HepG2 (cell line): ENCODE data around the gene CMC4. TPM values are rescaled to one million over a fixed set of nuclear protein-coding genes. Genes with fewer than 3 reads are reported as not detected.

ENCODE experiments used
- ATAC-seq: fragments of 200-7000 bp; cut with Tn5 transposase; 3 replicates; pipeline ENCODE4 v1.9.1; 2020; ENCODE audit warnings: mild to moderate bottlenecking, moderate library complexity
- BruUV-seq: library from RNA; stranded (reverse); fragments of 400-500 nt; replicated peaks from 2 replicates; lab custom pipeline; 2021; lab: Mats Ljungman, UMichigan
- CTCF ChIA-PET: fragments of 300-600 bp; formaldehyde crosslinking; extraction: SDS; loops from one replicate; lab custom pipeline; 2021; ENCODE audit warnings: low total read pairs, inconsistent platforms, low intra/inter-chr PET ratio; lab: Yijun Ruan, JAX
- POLR2A ChIA-PET: fragments of 350-600 bp; sonication (Branson Sonifier 250); formaldehyde crosslinking; loops from one replicate; lab custom pipeline; 2020; ENCODE audit warnings: antibody characterized with exemption, inconsistent platforms; lab: Yijun Ruan, JAX
- DNase-seq: peaks from one replicate; pipeline ENCODE4 v3.0.0-alpha.2; 2015; ENCODE audit warnings: low spot score
- FAIRE-seq: peaks from 3 replicates; lab custom pipeline; 2011; peaks lifted over from hg19 to GRCh38; lab: Jason Lieb, UNC
- H2AFZ ChIP-seq: one replicate; pipeline ENCODE4 v1.6.1; 2011; ENCODE audit warnings: low read length, inconsistent platforms
- H3K27ac ChIP-seq: fragments of 300-600 bp; 3 replicates; pipeline ENCODE4 v1.8.0; 2011; ENCODE audit warnings: mixed run types, mild to moderate bottlenecking, mixed read lengths, low read length, inconsistent platforms; ENCODE audit not compliant: insufficient read depth; ENCODE audit errors: extremely low read length
- H3K27me3 ChIP-seq, 2 experiments: fragments of 200-600 bp in 1 of 2; 2 replicates in 1 of 2; 3 replicates in 1 of 2; pipeline versions ENCODE4 v1.6.0 to v1.8.0; 2011; ENCODE audit warnings: low read length in 2 of 2, mild to moderate bottlenecking in 2 of 2, moderate library complexity in 2 of 2, inconsistent platforms in 1 of 2; ENCODE audit not compliant: insufficient read depth in 2 of 2, control insufficient read depth in 1 of 2
- H3K36me3 ChIP-seq, 2 experiments: fragments of 200-600 bp in 1 of 2; replicated peaks in 1 of 2; 2 replicates in 1 of 2; 3 replicates in 1 of 2; pipeline versions ENCODE4 v1.5.1 to v1.8.0; 2011; ENCODE audit warnings: low read length in 2 of 2, inconsistent platforms in 1 of 2; ENCODE audit not compliant: insufficient read depth in 2 of 2, control insufficient read depth in 1 of 2
- H3K4me1 ChIP-seq: 2 replicates; pipeline ENCODE4 v1.5.1; 2012; ENCODE audit warnings: low read length, inconsistent platforms; ENCODE audit not compliant: insufficient read depth
- H3K4me2 ChIP-seq: 2 replicates; pipeline ENCODE4 v1.6.0; 2011; ENCODE audit warnings: low read depth, low read length, inconsistent platforms
- H3K4me3 ChIP-seq, 3 experiments: fragments of 200-600 bp in 1 of 3; sonication (generic), shearing (Covaris generic) in 1 of 3; replicated peaks in 1 of 3; 2 replicates each; pipeline ENCODE4 v1.5.1; 2011 to 2016; ENCODE audit warnings: low read length in 3 of 3, inconsistent platforms in 2 of 3, low read depth in 2 of 3, mild to moderate bottlenecking in 2 of 3, control low read depth in 1 of 3, mixed read lengths in 1 of 3; ENCODE audit not compliant: insufficient read depth in 1 of 3
- H3K79me2 ChIP-seq: one replicate; pipeline ENCODE4 v1.6.1; 2011; ENCODE audit warnings: low read length, inconsistent platforms; ENCODE audit not compliant: insufficient read depth
- H3K9ac ChIP-seq: 2 replicates; pipeline ENCODE4 v1.6.0; 2011; ENCODE audit warnings: mild to moderate bottlenecking, low read depth, low read length, inconsistent platforms; ENCODE audit not compliant: insufficient read depth
- H3K9me3 ChIP-seq: 2 replicates; pipeline ENCODE4 v1.5.1; 2012; ENCODE audit warnings: mild to moderate bottlenecking, low read length
- H4K20me1 ChIP-seq: 2 replicates; pipeline ENCODE4 v1.6.0; 2011; ENCODE audit warnings: inconsistent platforms, mild to moderate bottlenecking, low read length, moderate library complexity; ENCODE audit not compliant: insufficient read depth
- CBX1 ChIP-seq: IDR thresholded peaks from one replicate; pipeline ENCODE4 v1.6.1; 2016; ENCODE audit warnings: antibody characterized with exemption, low read depth
- CHD2 ChIP-seq: IDR thresholded peaks from 2 replicates; pipeline ENCODE4 v1.6.1; 2011; ENCODE audit warnings: low read depth, low read length, improper control_type of control experiment
- FOXM1 ChIP-seq: sonication (generic); formaldehyde crosslinking; IDR thresholded peaks from 2 replicates; pipeline ENCODE4 v1.5.0; 2020; ENCODE audit warnings: missing genetic modification reagents
- HDAC6 ChIP-seq: fragments of 200-600 bp; sonication (generic); IDR thresholded peaks from 2 replicates; pipeline ENCODE4 v1.7.0; 2017; ENCODE audit warnings: mild to moderate bottlenecking, antibody characterized with exemption, low read length, low read depth
- RFXANK ChIP-seq: IDR thresholded peaks from 2 replicates; pipeline ENCODE4 v1.6.1; 2016
- SIX1 ChIP-seq: sonication (generic); formaldehyde crosslinking; IDR thresholded peaks from 2 replicates; pipeline ENCODE4 v1.4.0; 2020; ENCODE audit warnings: missing genetic modification reagents, borderline replicate concordance
- ZNF234 ChIP-seq: sonication (generic); formaldehyde crosslinking; conservative IDR thresholded peaks from 2 replicates; pipeline ENCODE4 v1.5.1; 2020; ENCODE audit warnings: mild to moderate bottlenecking, missing genetic modification reagents
- WGBS: methylation state at CpG from one replicate; pipeline ENCODE4 v1.1.6; 2017; ENCODE audit warnings: low lambda C conversion rate; 5-methylcytosine and 5-hydroxymethylcytosine counted together
- in situ Hi-C: cut with HindIII; loops from 2 replicates; pipeline ENCODE4 v1.10.0; 2017; ENCODE audit warnings: low pct_unique_long_range_greater_than_20kb; ENCODE audit not compliant: extremely low pct_ligation_motif_present
- intact Hi-C: fragments of 100-400 bp; cut with micrococcal nuclease; formaldehyde crosslinking; loops from one replicate; pipeline ENCODE4 v1.10.0; 2022; ENCODE audit not compliant: unreplicated experiment
- polyA plus RNA-seq, 8 experiments: library from polyadenylated mRNA; depleted of rRNA in 3 of 8; stranded (reverse) in 7 of 8; unstranded in 1 of 8; fragments of >200 nt; fragmentation: Illumina TruSeq in 4 of 8; extraction: Trizol in 4 of 8; gene quantifications; 2 replicates each; pipeline versions ENCODE4 v1.2.1 to v1.2.3, GENCODE V29; 2011 to 2016; ENCODE audit warnings: low read depth in 4 of 8, missing spikeins in 1 of 8, mixed read lengths in 1 of 8; ENCODE audit not compliant: insufficient read depth in 1 of 8
- total RNA-seq, 5 experiments: library from RNA; depleted of rRNA; stranded (reverse); fragments of >200 nt; fragmentation: Illumina TruSeq; extraction: Trizol; gene quantifications; 2 replicates each; pipeline ENCODE4 v1.2.3, GENCODE V29; 2016; ENCODE audit warnings: low read depth in 1 of 5
- TF ChIP-seq, protein P1 (sequence below), 2 experiments: IDR thresholded peaks; 2 replicates each; pipeline ENCODE4 v1.6.1; 2011 to 2012; ENCODE audit warnings: low read length in 2 of 2, borderline replicate concordance in 1 of 2, low read depth in 1 of 2, mild to moderate bottlenecking in 1 of 2, moderate library complexity in 1 of 2

The CMC4 gene
- total and polyA plus RNA-seq, 2 of the 13 experiments (the other 11 are each of a cell fraction or from before 2014, with no cell fraction given), result 5.6 to 11.5 TPM

DNA sequence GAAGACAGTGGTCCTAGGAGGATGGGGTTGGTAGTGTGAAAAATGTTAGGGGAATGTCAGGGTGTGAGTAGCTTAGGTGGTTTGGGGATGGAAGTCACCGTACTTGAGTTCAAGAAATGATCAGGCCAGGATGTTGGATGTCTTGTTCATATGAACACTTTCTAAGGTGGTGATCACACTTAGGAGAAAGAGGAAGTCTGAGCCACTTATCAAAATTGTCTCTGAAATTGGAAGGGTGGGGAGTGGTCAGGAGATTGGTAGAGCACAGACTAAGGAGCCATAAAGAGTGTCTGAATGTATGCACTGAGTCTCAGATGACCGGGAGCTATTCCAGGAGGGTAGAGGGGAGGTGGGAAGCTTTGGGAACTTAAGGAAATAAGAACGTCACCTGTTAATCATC is 17.3 kb downstream of the CMC4 start (continued):
- TF ChIP-seq, protein P1, sequence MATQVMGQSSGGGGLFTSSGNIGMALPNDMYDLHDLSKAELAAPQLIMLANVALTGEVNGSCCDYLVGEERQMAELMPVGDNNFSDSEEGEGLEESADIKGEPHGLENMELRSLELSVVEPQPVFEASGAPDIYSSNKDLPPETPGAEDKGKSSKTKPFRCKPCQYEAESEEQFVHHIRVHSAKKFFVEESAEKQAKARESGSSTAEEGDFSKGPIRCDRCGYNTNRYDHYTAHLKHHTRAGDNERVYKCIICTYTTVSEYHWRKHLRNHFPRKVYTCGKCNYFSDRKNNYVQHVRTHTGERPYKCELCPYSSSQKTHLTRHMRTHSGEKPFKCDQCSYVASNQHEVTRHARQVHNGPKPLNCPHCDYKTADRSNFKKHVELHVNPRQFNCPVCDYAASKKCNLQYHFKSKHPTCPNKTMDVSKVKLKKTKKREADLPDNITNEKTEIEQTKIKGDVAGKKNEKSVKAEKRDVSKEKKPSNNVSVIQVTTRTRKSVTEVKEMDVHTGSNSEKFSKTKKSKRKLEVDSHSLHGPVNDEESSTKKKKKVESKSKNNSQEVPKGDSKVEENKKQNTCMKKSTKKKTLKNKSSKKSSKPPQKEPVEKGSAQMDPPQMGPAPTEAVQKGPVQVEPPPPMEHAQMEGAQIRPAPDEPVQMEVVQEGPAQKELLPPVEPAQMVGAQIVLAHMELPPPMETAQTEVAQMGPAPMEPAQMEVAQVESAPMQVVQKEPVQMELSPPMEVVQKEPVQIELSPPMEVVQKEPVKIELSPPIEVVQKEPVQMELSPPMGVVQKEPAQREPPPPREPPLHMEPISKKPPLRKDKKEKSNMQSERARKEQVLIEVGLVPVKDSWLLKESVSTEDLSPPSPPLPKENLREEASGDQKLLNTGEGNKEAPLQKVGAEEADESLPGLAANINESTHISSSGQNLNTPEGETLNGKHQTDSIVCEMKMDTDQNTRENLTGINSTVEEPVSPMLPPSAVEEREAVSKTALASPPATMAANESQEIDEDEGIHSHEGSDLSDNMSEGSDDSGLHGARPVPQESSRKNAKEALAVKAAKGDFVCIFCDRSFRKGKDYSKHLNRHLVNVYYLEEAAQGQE (IDR thresholded peaks at IDR 0.05; ENCODE audit: borderline replicate concordance in 1 of 2, low read depth in 1 of 2, low read length in 2 of 2), result no peak
- TF ChIP-seq ZNF234 (no peak), RFXANK (CRISPR knock-in tag) (no peak), FOXM1 (CRISPR knock-in tag) (no peak), SIX1 (CRISPR knock-in tag) (no peak), CHD2 (no peak)

DNA sequence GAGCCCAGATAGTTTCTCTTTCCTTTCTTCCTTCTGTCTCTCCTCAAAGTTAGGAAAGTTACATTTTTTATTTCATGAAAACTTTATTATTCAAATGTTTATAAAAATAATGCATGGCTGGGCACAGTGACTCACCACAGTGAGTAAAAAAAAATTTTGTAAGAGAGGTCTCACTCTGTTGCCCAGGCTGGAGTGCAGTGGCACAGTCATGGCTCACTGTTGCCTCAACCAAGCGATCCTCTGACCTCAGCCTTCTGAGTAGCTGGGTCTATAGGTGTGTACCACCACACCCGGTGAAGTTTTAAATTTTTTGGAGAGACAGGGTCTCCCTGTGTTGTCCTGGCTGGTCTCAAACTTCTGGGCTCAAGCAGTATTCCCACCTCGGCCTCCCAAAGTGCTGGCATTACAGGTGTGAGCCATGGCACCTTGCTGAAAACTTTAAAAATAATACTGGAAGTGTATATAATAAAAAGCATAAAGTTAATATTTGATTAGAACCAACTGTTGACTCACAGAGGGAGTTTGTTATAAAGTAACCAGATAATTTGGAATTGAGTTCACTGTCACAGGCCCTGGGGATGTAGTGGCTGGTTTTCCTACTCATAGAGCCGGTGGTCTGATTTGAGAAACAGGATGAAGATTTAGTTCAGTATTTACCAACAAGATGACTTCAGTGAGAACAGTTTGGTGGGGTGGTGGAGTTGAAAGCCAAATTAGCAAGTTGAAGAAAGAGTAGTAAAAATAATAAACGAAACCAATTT is 18.0 kb downstream of the CMC4 start:
- H4K20me1 ChIP-seq, result no peaks in the 10 kb centered on the region
- DNase-seq, result no peak
- no peaks in the 10 kb centered on the region for H3K9me3 ChIP-seq
- no peak overlapping the region for H3K4me3 ChIP-seq
- H3K4me1 ChIP-seq, result peaks cover 12% of the 10 kb centered on the region
- no peak for TF ChIP-seq CBX1
- TF ChIP-seq HDAC6, result no peak
- TF ChIP-seq, all 625 proteins: peak for 0
- Histone ChIP-seq H3K27me3 (no peaks in the 10 kb centered on the region), H3K27ac (no peak overlapping the region), H3K4me2 (no peak overlapping the region), H3K9ac (no peak overlapping the region), H3K79me2 (no peaks in the 10 kb centered on the region), H3K36me3 (peaks cover 2 to 3% of the 10 kb centered on the region in 2 experiments; a peak in 3 of 5 replicates), H2AFZ (no peak overlapping the region)
- ATAC-seq (no peak), FAIRE-seq (no peak)
- WGBS, result 97% methylated on average over 3 of the region's 5 CpGs
- ChIA-PET CTCF (no interaction called here), POLR2A (no interaction called here)
- in situ Hi-C loops, result loop anchor here (10.0 kb wide), 1 partner anchor 68 kb away; no protein-coding TSS in a partner anchor
- intact Hi-C loops, result no loop called here
- no TSS peak for BruUV-seq
